SK-N-SH (cell line): Measurements from ENCODE around the gene WDFY2. TPM values are rescaled to one million over a fixed set of nuclear protein-coding genes. Genes with fewer than 3 reads are reported as not detected.

Source experiments
- CTCF ChIA-PET: fragments of 300-600, 350-600 bp; formaldehyde crosslinking; extraction: SDS; loops from one replicate; lab custom pipeline; 2021; lab: Yijun Ruan, JAX
- POLR2A ChIA-PET: fragments of 350-600 bp; sonication (Branson Sonifier 250); formaldehyde crosslinking; extraction: SDS; loops from one replicate; lab custom pipeline; 2020; ENCODE audit warnings: antibody characterized with exemption, inconsistent platforms; lab: Yijun Ruan, JAX
- DNase-seq: peaks from one replicate; pipeline ENCODE4 v3.0.0; 2012
- H2AFZ ChIP-seq: fragments of 200-600 bp; sonication (generic); 2 replicates; pipeline ENCODE4 v1.8.1; 2016; ENCODE audit warnings: antibody characterized with exemption, mild to moderate bottlenecking, low read depth
- H3F3A ChIP-seq: fragments of 200-600 bp; sonication (generic); replicated peaks from 2 replicates; pipeline ENCODE3; 2016; ENCODE audit warnings: antibody characterized with exemption, mild to moderate bottlenecking; ENCODE audit not compliant: insufficient read depth
- H3K27ac ChIP-seq, 2 experiments: fragments of 200-500 bp in 1 of 2; fragments of 200-600 bp in 1 of 2; sonication (Bioruptor generic) in 1 of 2; sonication (generic), shearing (Covaris generic) in 1 of 2; 2 replicates each; pipeline versions ENCODE4 v1.5.1 to v1.6.1; 2014 to 2016; ENCODE audit warnings: low read depth in 2 of 2, inconsistent platforms in 1 of 2, low read length in 1 of 2, mild to moderate bottlenecking in 1 of 2, mixed read lengths in 1 of 2
- H3K27me3 ChIP-seq: fragments of 200-600 bp; sonication (generic), shearing (Covaris generic); 2 replicates; pipeline ENCODE4 v1.6.1; 2016; ENCODE audit warnings: mixed run types; ENCODE audit not compliant: insufficient read depth
- H3K36me3 ChIP-seq, 2 experiments: fragments of 200-500 bp in 1 of 2; fragments of 200-600 bp in 1 of 2; sonication (Bioruptor generic) in 1 of 2; sonication (generic) in 1 of 2; replicated peaks in 1 of 2; 2 replicates each; pipeline versions ENCODE3 to v1.5.1; 2014 to 2016; ENCODE audit warnings: low read length in 1 of 2, mild to moderate bottlenecking in 1 of 2; ENCODE audit not compliant: insufficient read depth in 2 of 2, control insufficient read depth in 1 of 2
- H3K4me1 ChIP-seq, 2 experiments: fragments of 200-500 bp in 1 of 2; fragments of 200-600 bp in 1 of 2; sonication (Bioruptor generic) in 1 of 2; sonication (generic), shearing (Covaris generic) in 1 of 2; 2 replicates each; pipeline versions ENCODE4 v1.5.1 to v1.6.1; 2014 to 2016; ENCODE audit warnings: low read depth in 1 of 2, low read length in 1 of 2, mixed run types in 1 of 2; ENCODE audit not compliant: insufficient read depth in 2 of 2, control insufficient read depth in 1 of 2
- H3K4me2 ChIP-seq: fragments of 200-600 bp; sonication (generic), shearing (Covaris generic); 2 replicates; pipeline ENCODE4 v1.6.1; 2017; ENCODE audit warnings: mixed run types
- H3K4me3 ChIP-seq, 2 experiments: fragments of 200-500 bp in 1 of 2; fragments of 200-600 bp in 1 of 2; sonication (Bioruptor generic) in 1 of 2; sonication (generic), shearing (Covaris generic) in 1 of 2; 2 replicates each; pipeline versions ENCODE4 v1.5.1 to v1.8.1; 2014 to 2016; ENCODE audit warnings: low read depth in 2 of 2, inconsistent platforms in 1 of 2, low read length in 1 of 2, mild to moderate bottlenecking in 1 of 2, mixed read lengths in 1 of 2, moderate library complexity in 1 of 2
- H3K79me2 ChIP-seq: fragments of 200-600 bp; sonication (generic); 2 replicates; pipeline ENCODE4 v1.8.1; 2017; ENCODE audit warnings: mild to moderate bottlenecking; ENCODE audit not compliant: insufficient read depth
- H3K9ac ChIP-seq: fragments of 200-600 bp; sonication (generic); 2 replicates; pipeline ENCODE4 v1.6.1; 2017; ENCODE audit warnings: mixed run types
- H3K9me2 ChIP-seq: fragments of 200-600 bp; sonication (generic); 2 replicates; pipeline ENCODE4 v1.6.1; 2017; ENCODE audit warnings: mixed run types
- H3K9me3 ChIP-seq: fragments of 200-600 bp; sonication (generic); 2 replicates; pipeline ENCODE4 v1.6.1; 2017; ENCODE audit warnings: mixed run types, mild to moderate bottlenecking, moderate library complexity
- H4K20me1 ChIP-seq: fragments of 200-600 bp; sonication (generic); 2 replicates; pipeline ENCODE4 v1.6.1; 2017; ENCODE audit warnings: mild to moderate bottlenecking, mixed run types; ENCODE audit not compliant: insufficient read depth
- ELF1 ChIP-seq: IDR thresholded peaks from 2 replicates; pipeline ENCODE4 v1.4.0; 2012
- FOXM1 ChIP-seq: IDR thresholded peaks from 2 replicates; pipeline ENCODE4 v1.4.0; 2012; ENCODE audit warnings: low read depth, mild to moderate bottlenecking
- GABPA ChIP-seq: IDR thresholded peaks from 2 replicates; pipeline ENCODE4 v1.4.0; 2012; ENCODE audit warnings: low read depth, mild to moderate bottlenecking
- MEF2A ChIP-seq: IDR thresholded peaks from 2 replicates; pipeline ENCODE4 v1.4.0; 2012; ENCODE audit warnings: low read depth, borderline replicate concordance
- NRF1 ChIP-seq: IDR thresholded peaks from 2 replicates; pipeline ENCODE4 v1.6.1; 2012; ENCODE audit warnings: low read depth, mild to moderate bottlenecking, low read length
- RCOR1 ChIP-seq: fragments of 150-350 bp; IDR thresholded peaks from 2 replicates; pipeline ENCODE4 v1.6.1; 2017; ENCODE audit warnings: antibody characterized with exemption, low read length
- SIN3A ChIP-seq: IDR thresholded peaks from 2 replicates; pipeline ENCODE4 v1.6.1; 2012; ENCODE audit warnings: low read depth, mild to moderate bottlenecking, low read length, moderate library complexity, borderline replicate concordance
- TAF1 ChIP-seq: IDR thresholded peaks from 2 replicates; pipeline ENCODE4 v1.6.1; 2012; ENCODE audit warnings: low read depth, mild to moderate bottlenecking, low read length, moderate library complexity, borderline replicate concordance
- TCF12 ChIP-seq: IDR thresholded peaks from 2 replicates; pipeline ENCODE4 v1.4.0; 2012
- TEAD4 ChIP-seq: IDR thresholded peaks from 2 replicates; pipeline ENCODE4 v1.4.0; 2012; ENCODE audit warnings: mild to moderate bottlenecking, borderline replicate concordance; ENCODE audit not compliant: insufficient read depth
- WGBS: methylation state at CpG from one replicate; pipeline ENCODE4 v1.1.6; 2017; ENCODE audit warnings: low lambda C conversion rate; 5-methylcytosine and 5-hydroxymethylcytosine counted together
- polyA plus RNA-seq, 3 experiments: library from polyadenylated mRNA; depleted of rRNA; stranded (reverse); fragments of >200 nt; gene quantifications; 2 replicates each; pipeline ENCODE4 v1.2.3, GENCODE V29; 2012
- TF ChIP-seq, protein P1 (sequence below): fragments of 150-350 bp; IDR thresholded peaks from 2 replicates; pipeline ENCODE4 v1.6.1; 2017; ENCODE audit warnings: antibody characterized with exemption, low read length, low read depth, borderline replicate concordance
- TF ChIP-seq, protein P2 (sequence below): IDR thresholded peaks from 2 replicates; pipeline ENCODE4 v1.4.0; 2012; ENCODE audit warnings: low read depth, borderline replicate concordance
- TF ChIP-seq, protein P3 (sequence below): fragments of 200-600 bp; sonication (generic); IDR thresholded peaks from 2 replicates; pipeline ENCODE4 v1.6.1; 2017; ENCODE audit warnings: antibody characterized with exemption, mild to moderate bottlenecking, moderate library complexity
- TF ChIP-seq, protein P4 (sequence below): IDR thresholded peaks from 2 replicates; pipeline ENCODE4 v1.4.0; 2012; ENCODE audit warnings: low read depth, borderline replicate concordance
- TF ChIP-seq, protein P5 (sequence below): IDR thresholded peaks from 2 replicates; pipeline ENCODE4 v1.4.0; 2012; ENCODE audit warnings: low read depth

WDFY2 gene
- polyA plus RNA-seq, 1 of the 3 experiments (the other 2 are of a cell fraction), result 4.1 TPM

DNA sequence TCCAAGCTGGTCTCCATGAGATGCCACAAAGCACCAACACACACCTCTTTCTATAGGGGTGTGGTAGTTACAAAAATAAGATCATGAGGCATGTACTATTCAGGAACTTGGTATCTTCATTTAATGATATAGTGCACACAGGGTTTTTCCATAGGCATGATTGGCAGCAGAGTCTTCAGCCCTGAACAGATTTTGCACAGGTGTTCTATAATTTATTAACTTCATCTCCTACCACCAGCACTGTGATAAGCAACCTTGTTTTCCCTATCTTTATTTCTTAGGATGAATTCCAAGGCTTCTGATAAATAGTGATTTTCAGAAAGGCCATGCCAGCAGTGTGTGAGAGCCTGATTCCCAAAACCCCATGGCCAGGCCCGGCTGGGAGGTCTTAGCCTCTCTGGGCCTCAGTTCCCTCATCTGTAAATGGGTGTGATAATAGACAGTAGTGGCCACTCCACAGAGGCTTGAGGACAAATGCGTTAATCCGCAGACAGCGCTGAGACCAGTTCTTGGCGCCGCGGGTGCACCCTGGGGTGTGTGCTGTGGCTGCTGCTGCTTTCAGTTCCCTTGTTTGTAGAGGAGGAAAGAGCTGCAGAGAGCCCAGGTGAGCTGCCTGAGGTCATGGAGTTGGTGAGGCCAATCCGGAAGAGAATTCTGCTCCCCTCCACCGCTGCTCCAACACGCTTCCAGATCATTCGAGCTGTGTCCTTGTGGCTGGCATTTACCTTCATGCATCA is 186.6 kb downstream of the WDFY2 start:
- Histone ChIP-seq H3F3A (no peaks in the 10 kb centered on the region), H3K79me2 (no peaks in the 10 kb centered on the region), H3K9ac (no peak overlapping the region), H3K27me3 (no peaks in the 10 kb centered on the region), H3K36me3 (peaks cover 4 to 9% of the 10 kb centered on the region in 2 experiments), H3K4me2 (no peak overlapping the region), H2AFZ (no peak overlapping the region), H3K27ac (no peak overlapping the region; a peak in 1 of 4 replicates), H3K4me1 (peaks cover 0 to 7% of the 10 kb centered on the region in 2 experiments; a peak in 1 of 4 replicates), H3K9me3 (no peaks in the 10 kb centered on the region), H4K20me1 (no peaks in the 10 kb centered on the region), H3K4me3 (no peak overlapping the region), H3K9me2 (no peaks in the 10 kb centered on the region)
- DNase-seq, result no peak
- ChIA-PET CTCF (interaction anchor here (1.2 to 4.0 kb wide), 4 partner anchors 10 to 27 kb away, joined by 3 to 22 read pairs (median 4); no protein-coding TSS in a partner anchor), POLR2A (interaction anchor here (0.7 to 1.2 kb wide), 3 partner anchors 9 to 181 kb away, joined by 3 read pairs; no protein-coding TSS in a partner anchor)
- TF ChIP-seq, protein P1, sequence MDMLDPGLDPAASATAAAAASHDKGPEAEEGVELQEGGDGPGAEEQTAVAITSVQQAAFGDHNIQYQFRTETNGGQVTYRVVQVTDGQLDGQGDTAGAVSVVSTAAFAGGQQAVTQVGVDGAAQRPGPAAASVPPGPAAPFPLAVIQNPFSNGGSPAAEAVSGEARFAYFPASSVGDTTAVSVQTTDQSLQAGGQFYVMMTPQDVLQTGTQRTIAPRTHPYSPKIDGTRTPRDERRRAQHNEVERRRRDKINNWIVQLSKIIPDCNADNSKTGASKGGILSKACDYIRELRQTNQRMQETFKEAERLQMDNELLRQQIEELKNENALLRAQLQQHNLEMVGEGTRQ, result no peak
- TF ChIP-seq, protein P2, sequence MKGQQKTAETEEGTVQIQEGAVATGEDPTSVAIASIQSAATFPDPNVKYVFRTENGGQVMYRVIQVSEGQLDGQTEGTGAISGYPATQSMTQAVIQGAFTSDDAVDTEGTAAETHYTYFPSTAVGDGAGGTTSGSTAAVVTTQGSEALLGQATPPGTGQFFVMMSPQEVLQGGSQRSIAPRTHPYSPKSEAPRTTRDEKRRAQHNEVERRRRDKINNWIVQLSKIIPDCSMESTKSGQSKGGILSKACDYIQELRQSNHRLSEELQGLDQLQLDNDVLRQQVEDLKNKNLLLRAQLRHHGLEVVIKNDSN, result no peak
- TF ChIP-seq TEAD4, result no peak
- TF ChIP-seq, protein P3, sequence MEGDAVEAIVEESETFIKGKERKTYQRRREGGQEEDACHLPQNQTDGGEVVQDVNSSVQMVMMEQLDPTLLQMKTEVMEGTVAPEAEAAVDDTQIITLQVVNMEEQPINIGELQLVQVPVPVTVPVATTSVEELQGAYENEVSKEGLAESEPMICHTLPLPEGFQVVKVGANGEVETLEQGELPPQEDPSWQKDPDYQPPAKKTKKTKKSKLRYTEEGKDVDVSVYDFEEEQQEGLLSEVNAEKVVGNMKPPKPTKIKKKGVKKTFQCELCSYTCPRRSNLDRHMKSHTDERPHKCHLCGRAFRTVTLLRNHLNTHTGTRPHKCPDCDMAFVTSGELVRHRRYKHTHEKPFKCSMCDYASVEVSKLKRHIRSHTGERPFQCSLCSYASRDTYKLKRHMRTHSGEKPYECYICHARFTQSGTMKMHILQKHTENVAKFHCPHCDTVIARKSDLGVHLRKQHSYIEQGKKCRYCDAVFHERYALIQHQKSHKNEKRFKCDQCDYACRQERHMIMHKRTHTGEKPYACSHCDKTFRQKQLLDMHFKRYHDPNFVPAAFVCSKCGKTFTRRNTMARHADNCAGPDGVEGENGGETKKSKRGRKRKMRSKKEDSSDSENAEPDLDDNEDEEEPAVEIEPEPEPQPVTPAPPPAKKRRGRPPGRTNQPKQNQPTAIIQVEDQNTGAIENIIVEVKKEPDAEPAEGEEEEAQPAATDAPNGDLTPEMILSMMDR, result no peak
- TF ChIP-seq FOXM1, result no peak
- no peak for TF ChIP-seq MEF2A
- no peak for TF ChIP-seq ELF1
- TF ChIP-seq SIN3A, result no peak
- no peak for TF ChIP-seq TAF1
- TF ChIP-seq, protein P4, sequence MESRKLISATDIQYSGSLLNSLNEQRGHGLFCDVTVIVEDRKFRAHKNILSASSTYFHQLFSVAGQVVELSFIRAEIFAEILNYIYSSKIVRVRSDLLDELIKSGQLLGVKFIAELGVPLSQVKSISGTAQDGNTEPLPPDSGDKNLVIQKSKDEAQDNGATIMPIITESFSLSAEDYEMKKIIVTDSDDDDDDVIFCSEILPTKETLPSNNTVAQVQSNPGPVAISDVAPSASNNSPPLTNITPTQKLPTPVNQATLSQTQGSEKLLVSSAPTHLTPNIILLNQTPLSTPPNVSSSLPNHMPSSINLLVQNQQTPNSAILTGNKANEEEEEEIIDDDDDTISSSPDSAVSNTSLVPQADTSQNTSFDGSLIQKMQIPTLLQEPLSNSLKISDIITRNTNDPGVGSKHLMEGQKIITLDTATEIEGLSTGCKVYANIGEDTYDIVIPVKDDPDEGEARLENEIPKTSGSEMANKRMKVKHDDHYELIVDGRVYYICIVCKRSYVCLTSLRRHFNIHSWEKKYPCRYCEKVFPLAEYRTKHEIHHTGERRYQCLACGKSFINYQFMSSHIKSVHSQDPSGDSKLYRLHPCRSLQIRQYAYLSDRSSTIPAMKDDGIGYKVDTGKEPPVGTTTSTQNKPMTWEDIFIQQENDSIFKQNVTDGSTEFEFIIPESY, result no peak
- TF ChIP-seq GABPA, result no peak
- no peak for TF ChIP-seq TCF12
- TF ChIP-seq, protein P5, sequence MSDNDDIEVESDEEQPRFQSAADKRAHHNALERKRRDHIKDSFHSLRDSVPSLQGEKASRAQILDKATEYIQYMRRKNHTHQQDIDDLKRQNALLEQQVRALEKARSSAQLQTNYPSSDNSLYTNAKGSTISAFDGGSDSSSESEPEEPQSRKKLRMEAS, result no peak
- no peak for TF ChIP-seq RCOR1
- no peak for TF ChIP-seq NRF1
- 99% methylated on average over 10 of the region's 11 CpGs for WGBS
